ENCODE data around the gene DLEC1.

- no peak for TF ChIP-seq CTCF (conservative IDR thresholded peaks at IDR 0.05; ENCODE audit: low read depth, low read length)
- TF ChIP-seq RFX5 (IDR thresholded peaks at IDR 0.05; ENCODE audit: low read depth, low read length), result no peak
- TF ChIP-seq RAD21 (IDR thresholded peaks at IDR 0.05; ENCODE audit: low read length), result no peak
- no peak for TF ChIP-seq CHD1 (IDR thresholded peaks at IDR 0.05; ENCODE audit: low read depth, low read length)
- no peak for TF ChIP-seq POLR2A (IDR thresholded peaks at IDR 0.05; ENCODE audit: low read depth, low read length)
- no peak for TF ChIP-seq MAZ (IDR thresholded peaks at IDR 0.05; ENCODE audit: borderline replicate concordance, low read depth, low read length)
- no peak for TF ChIP-seq BHLHE40 (IDR thresholded peaks at IDR 0.05; ENCODE audit: low read depth, low read length)
- TF ChIP-seq ELK1 (IDR thresholded peaks at IDR 0.05; ENCODE audit: borderline replicate concordance, low read depth, low read length), result no peak
- no peak for TF ChIP-seq FOS (IDR thresholded peaks at IDR 0.05; ENCODE audit: low read depth, low read length)
- TF ChIP-seq CEBPB (IDR thresholded peaks at IDR 0.05; ENCODE audit: low read depth, low read length), result no peak
- TF ChIP-seq, protein P1, sequence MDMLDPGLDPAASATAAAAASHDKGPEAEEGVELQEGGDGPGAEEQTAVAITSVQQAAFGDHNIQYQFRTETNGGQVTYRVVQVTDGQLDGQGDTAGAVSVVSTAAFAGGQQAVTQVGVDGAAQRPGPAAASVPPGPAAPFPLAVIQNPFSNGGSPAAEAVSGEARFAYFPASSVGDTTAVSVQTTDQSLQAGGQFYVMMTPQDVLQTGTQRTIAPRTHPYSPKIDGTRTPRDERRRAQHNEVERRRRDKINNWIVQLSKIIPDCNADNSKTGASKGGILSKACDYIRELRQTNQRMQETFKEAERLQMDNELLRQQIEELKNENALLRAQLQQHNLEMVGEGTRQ (IDR thresholded peaks at IDR 0.05; ENCODE audit: low read depth, low read length), result no peak
- no peak for TF ChIP-seq NFE2L2 (IDR thresholded peaks at IDR 0.05; ENCODE audit: low read depth, low read length)
Measured at GRCh38 chr3:38049358-38050126, 10.5 kb downstream of the DLEC1 start.
